Mesendoderm (in vitro differentiated cells): ENCODE measurements around the gene ADORA2B.

ENCODE experiments used
- DNase-seq: peaks from one replicate; pipeline ENCODE4 v3.0.0; 2013
- H2AK5ac ChIP-seq: 2 replicates; pipeline ENCODE4 v1.6.1; 2013; ENCODE audit warnings: low read length, inconsistent platforms
- H2BK120ac ChIP-seq: 2 replicates; pipeline ENCODE4 v1.6.1; 2013; ENCODE audit warnings: low read depth, mild to moderate bottlenecking, low read length, moderate library complexity, mixed read lengths
- H2BK15ac ChIP-seq: replicated peaks from 2 replicates; pipeline ENCODE4 v1.6.1; 2013; ENCODE audit warnings: low read depth, mild to moderate bottlenecking, moderate library complexity
- H2BK5ac ChIP-seq: 2 replicates; pipeline ENCODE4 v1.6.1; 2013; ENCODE audit warnings: low read length, inconsistent platforms
- H3K18ac ChIP-seq: 2 replicates; pipeline ENCODE4 v1.6.1; 2013; ENCODE audit warnings: mild to moderate bottlenecking, low read length, mixed read lengths
- H3K23ac ChIP-seq: one replicate; pipeline ENCODE4 v1.6.1; 2013; ENCODE audit warnings: low read length
- H3K27ac ChIP-seq: 2 replicates; pipeline ENCODE4 v1.5.1; 2013; ENCODE audit warnings: low read depth, mild to moderate bottlenecking, inconsistent platforms, low read length, moderate library complexity
- H3K27me3 ChIP-seq: 2 replicates; pipeline ENCODE4 v1.6.1; 2013; ENCODE audit warnings: low read length, control low read depth, mild to moderate bottlenecking, inconsistent platforms; ENCODE audit not compliant: insufficient read depth, poor library complexity
- H3K36me3 ChIP-seq: 2 replicates; pipeline ENCODE4 v1.6.1; 2013; ENCODE audit warnings: low read length, inconsistent platforms; ENCODE audit not compliant: control insufficient read depth, insufficient read depth
- H3K4ac ChIP-seq: one replicate; pipeline ENCODE4 v1.6.1; 2013; ENCODE audit warnings: low read depth, mild to moderate bottlenecking, low read length, moderate library complexity
- H3K4me1 ChIP-seq: 2 replicates; pipeline ENCODE4 v1.6.1; 2013; ENCODE audit warnings: low read depth, low read length, inconsistent platforms; ENCODE audit not compliant: control insufficient read depth
- H3K4me2 ChIP-seq: 2 replicates; pipeline ENCODE4 v1.6.1; 2013; ENCODE audit warnings: low read length
- H3K4me3 ChIP-seq: 2 replicates; pipeline ENCODE4 v1.5.1; 2013; ENCODE audit warnings: mild to moderate bottlenecking, low read length
- H3K56ac ChIP-seq: one replicate; pipeline ENCODE4 v1.6.1; 2013; ENCODE audit warnings: low read length
- H3K79me1 ChIP-seq: 2 replicates; pipeline ENCODE4 v1.6.1; 2013; ENCODE audit warnings: low read length, inconsistent platforms
- H3K79me2 ChIP-seq: 2 replicates; pipeline ENCODE4 v1.6.1; 2013; ENCODE audit warnings: mild to moderate bottlenecking, low read length; ENCODE audit not compliant: control insufficient read depth, insufficient read depth
- H3K9ac ChIP-seq: 2 replicates; pipeline ENCODE4 v1.6.1; 2013; ENCODE audit warnings: low read length, inconsistent platforms
- H4K5ac ChIP-seq: one replicate; pipeline ENCODE4 v1.6.1; 2013; ENCODE audit warnings: low read length
- H4K8ac ChIP-seq: one replicate; pipeline ENCODE4 v1.6.1; 2013; ENCODE audit warnings: low read depth, mild to moderate bottlenecking, control low read depth, low read length, moderate library complexity
- WGBS: extraction: QIAGEN DNeasy Blood & Tissue Kit; methylation state at CpG from one replicate; pipeline ENCODE4 v1.1.7; 2013; ENCODE audit warnings: low lambda C conversion rate, missing lambda C conversion rate; ENCODE audit not compliant: insufficient coverage; ENCODE audit errors: extremely low coverage; 5-methylcytosine and 5-hydroxymethylcytosine counted together

The ADORA2B gene

DNA sequence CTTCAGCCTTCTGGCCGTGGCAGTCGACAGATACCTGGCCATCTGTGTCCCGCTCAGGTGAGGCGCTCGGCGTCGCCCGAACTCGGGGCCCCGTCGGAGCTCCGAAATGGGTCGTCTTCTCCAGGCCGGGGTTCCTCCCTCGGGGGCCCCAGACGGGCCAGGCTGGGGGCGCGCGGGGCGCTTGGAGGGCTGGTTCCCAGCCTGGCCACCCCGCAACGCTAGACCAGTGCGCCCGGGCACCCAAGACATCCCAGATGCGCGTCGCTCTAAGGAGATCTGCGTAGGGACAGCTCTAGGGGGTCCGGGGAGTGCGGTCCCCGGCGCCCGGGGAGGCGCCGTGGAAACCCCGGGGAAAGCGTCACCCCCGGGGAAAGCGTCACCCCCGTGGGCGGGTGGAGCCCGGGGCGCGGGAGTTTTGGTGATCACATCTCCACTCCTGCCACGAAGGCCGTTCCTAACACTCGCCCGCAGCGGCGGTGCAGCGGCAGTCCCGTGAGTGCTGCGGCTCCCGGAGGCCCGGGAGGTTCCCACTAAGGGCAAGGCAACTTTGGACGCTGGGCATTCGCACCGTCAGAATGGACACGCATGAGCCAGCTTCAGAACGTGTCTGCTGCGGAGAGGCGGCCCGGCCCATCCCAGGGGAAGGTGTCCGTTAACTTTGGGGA, 729 bp downstream of the ADORA2B start:
- H2AK5ac ChIP-seq, result no peak overlapping the region
- no peak overlapping the region for H4K5ac ChIP-seq
- peak overlapping the region; percentile 5 for H3K4me3 ChIP-seq
- peak overlapping the region; percentile 87 for H3K56ac ChIP-seq
- H3K27ac ChIP-seq, result no peak overlapping the region
- peaks cover 5% of the 10 kb centered on the region for H3K27me3 ChIP-seq
- no peak overlapping the region for H3K18ac ChIP-seq
- H3K36me3 ChIP-seq, result no peaks in the 10 kb centered on the region
- no peaks in the 10 kb centered on the region for H3K4me1 ChIP-seq
- H3K9ac ChIP-seq, result peak overlapping the region; percentile 53
- no peak overlapping the region for H2BK120ac ChIP-seq
- WGBS, result no CpG with 5 or more reads among the region's 64 CpGs
- H3K4me2 ChIP-seq, result peak overlapping the region; percentile 93
- no peak overlapping the region for H2BK15ac ChIP-seq
- no peak overlapping the region for H4K8ac ChIP-seq
- H3K79me1 ChIP-seq, result no peaks in the 10 kb centered on the region
- H3K4ac ChIP-seq, result no peak overlapping the region
- H3K79me2 ChIP-seq, result no peaks in the 10 kb centered on the region
- DNase-seq, result no peak
- H3K23ac ChIP-seq, result no peak overlapping the region
- H2BK5ac ChIP-seq, result no peak overlapping the region

DNA sequence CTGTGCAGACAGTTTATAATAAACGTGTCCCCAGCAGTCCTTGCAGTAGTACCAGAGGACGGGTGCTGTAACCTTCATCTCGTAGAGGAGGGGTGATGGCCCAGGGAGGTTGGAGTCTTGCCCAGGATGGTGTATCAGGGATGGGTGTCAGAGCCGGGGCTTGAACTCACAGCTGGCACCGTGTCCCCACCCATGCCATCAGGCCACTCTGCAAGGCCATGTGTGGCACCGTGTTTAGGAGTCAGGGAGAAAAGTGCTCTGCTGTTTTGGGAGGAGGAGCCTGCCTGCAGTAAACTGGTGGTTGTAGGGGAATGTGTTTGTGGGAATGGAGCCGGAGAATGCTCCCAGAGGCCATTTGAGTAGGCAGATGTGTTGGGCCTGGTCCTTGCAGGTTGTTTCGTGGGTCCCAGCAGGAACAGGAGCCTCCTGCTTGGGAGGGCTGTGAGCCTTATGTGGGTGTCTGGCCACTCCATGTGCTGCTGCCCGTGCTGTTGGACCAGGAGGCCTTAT, 1.7 kb downstream of the ADORA2B start:
- Histone ChIP-seq H3K4ac (no peak overlapping the region), H3K4me3 (no peak overlapping the region), H2BK5ac (no peak overlapping the region), H2BK15ac (no peak overlapping the region), H3K56ac (no peak overlapping the region), H3K4me2 (no peak overlapping the region), H3K79me2 (no peaks in the 10 kb centered on the region), H3K27me3 (peaks cover 5% of the 10 kb centered on the region), H4K5ac (no peak overlapping the region), H2AK5ac (no peak overlapping the region), H3K18ac (no peak overlapping the region), H3K4me1 (no peaks in the 10 kb centered on the region), H3K27ac (no peak overlapping the region), H3K36me3 (no peaks in the 10 kb centered on the region), H2BK120ac (no peak overlapping the region), H3K9ac (no peak overlapping the region), H3K23ac (no peak overlapping the region), H4K8ac (no peak overlapping the region), H3K79me1 (no peaks in the 10 kb centered on the region)
- DNase-seq, result no peak
- WGBS, result no CpG with 5 or more reads among the region's 9 CpGs

DNA sequence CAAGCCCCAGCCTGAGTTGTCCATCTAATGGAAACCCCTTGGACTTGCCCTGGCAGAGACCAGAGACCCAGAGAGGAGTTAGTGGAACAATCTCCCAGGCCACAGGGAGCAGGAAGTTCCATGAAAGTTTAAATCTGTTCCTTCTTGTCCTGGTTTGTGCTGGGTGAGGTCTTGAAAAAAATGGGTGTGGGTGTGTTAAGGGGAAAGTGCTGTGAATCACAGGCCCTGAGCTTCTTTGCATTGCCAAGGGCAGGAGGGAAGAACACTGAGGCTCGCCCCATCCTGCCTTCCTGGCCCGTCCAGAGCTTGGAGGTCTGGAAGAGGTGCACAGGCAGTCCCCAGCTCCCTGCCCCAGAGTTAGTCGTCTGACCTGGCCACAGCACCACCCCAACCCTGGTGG, 2.3 kb downstream of the ADORA2B start:
- no peak overlapping the region for H3K4ac ChIP-seq
- no peaks in the 10 kb centered on the region for H3K79me2 ChIP-seq
- H4K8ac ChIP-seq, result no peak overlapping the region
- H2AK5ac ChIP-seq, result no peak overlapping the region
- no peak overlapping the region for H2BK15ac ChIP-seq
- H3K79me1 ChIP-seq, result no peaks in the 10 kb centered on the region
- H2BK120ac ChIP-seq, result no peak overlapping the region
- no peak for DNase-seq
- no CpG with 5 or more reads among the region's 3 CpGs for WGBS
- H2BK5ac ChIP-seq, result no peak overlapping the region
- H3K27ac ChIP-seq, result no peak overlapping the region
- H3K4me3 ChIP-seq, result no peak overlapping the region
- H3K56ac ChIP-seq, result no peak overlapping the region
- no peak overlapping the region for H4K5ac ChIP-seq
- no peak overlapping the region for H3K9ac ChIP-seq
- H3K23ac ChIP-seq, result no peak overlapping the region
- H3K27me3 ChIP-seq, result peaks cover 5% of the 10 kb centered on the region
- no peaks in the 10 kb centered on the region for H3K36me3 ChIP-seq
- no peak overlapping the region for H3K18ac ChIP-seq
- H3K4me2 ChIP-seq, result no peak overlapping the region
- no peaks in the 10 kb centered on the region for H3K4me1 ChIP-seq

DNA sequence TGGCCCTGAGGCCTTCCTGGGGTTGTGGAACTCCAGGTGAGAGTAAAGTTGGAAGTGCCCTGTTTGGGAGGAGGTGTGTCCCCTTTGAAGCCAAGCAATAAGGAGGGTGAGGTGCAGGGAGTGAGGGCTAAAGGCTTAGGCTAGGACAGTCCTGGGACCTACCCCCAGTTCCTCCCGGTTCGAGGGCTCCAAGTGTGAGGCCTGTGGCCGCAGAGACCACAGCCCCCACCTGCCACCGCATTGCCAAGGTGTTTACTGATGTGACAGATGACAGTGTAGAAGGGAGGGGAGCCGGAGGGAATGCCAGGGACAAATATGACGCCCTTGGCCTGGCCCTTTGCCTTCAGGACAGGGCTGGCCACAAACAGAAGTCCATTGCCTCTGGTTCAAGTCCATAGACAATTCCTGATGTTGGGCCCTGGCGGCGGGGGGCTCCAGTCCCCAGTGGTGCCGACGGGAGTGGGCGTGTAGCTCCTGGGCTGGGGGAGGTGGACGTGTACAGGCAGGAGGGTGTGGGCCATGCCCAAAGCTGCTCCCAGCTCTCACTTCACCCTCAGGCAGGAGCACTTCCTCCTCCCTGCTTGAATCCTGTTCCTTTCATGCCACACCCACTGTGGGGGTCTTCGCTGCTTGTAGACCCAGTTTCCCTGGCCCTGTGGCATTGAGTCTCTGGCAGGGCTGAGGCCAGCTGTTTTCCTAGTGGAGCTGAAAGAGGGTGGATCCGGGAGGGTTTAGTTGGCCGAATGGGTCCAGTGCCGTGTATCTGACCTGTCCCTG, 3.2 kb downstream of the ADORA2B start:
- no peaks in the 10 kb centered on the region for H3K36me3 ChIP-seq
- DNase-seq, result no peak
- no peak overlapping the region for H3K27ac ChIP-seq
- no peak overlapping the region for H3K4me3 ChIP-seq
- no peak overlapping the region for H2BK120ac ChIP-seq
- H3K79me2 ChIP-seq, result no peaks in the 10 kb centered on the region
- no peak overlapping the region for H3K4ac ChIP-seq
- H2BK15ac ChIP-seq, result no peak overlapping the region
- no peak overlapping the region for H3K4me2 ChIP-seq
- no peak overlapping the region for H3K56ac ChIP-seq
- no peak overlapping the region for H3K23ac ChIP-seq
- H3K4me1 ChIP-seq, result no peaks in the 10 kb centered on the region
- no peak overlapping the region for H3K18ac ChIP-seq
- no peak overlapping the region for H2AK5ac ChIP-seq
- no CpG with 5 or more reads among the region's 16 CpGs for WGBS
- no peak overlapping the region for H3K9ac ChIP-seq
- no peak overlapping the region for H4K5ac ChIP-seq
- H2BK5ac ChIP-seq, result no peak overlapping the region
- no peak overlapping the region for H4K8ac ChIP-seq
- H3K27me3 ChIP-seq, result peaks cover 5% of the 10 kb centered on the region
- H3K79me1 ChIP-seq, result no peaks in the 10 kb centered on the region

DNA sequence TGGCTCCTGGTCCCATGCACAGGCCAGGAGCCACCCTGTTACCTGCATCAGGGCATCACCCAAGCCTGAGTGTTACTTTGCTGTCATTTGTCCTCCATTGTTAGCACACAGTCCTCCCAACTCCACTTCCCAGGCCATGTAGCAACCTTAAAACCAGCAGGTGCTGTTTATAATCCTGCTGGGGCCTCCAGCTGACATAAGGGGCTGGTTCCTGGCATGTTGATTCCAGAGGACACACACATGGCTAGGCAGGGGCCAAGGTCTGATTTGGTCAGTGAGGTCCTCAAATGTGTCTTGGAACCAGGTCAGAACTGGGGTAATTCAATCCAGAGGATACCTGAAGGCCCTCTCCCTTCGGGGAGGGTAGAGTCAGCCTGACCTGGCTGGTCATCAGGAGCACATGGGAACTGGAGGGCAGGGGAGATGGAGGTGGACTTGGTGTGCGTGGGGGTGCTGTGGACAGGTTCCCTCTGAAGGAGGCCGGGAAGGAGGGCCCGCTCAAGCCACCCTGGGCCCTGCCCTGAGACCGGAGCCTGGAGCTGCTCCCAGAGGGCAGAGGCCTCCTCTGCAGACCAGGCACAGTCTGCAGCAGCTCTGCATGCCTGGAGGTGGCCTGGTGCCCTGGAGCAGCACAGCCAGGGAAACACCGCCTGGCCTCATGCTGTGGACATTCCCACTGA, 6.6 kb downstream of the ADORA2B start:
- Histone ChIP-seq H3K27me3 (no peaks in the 10 kb centered on the region), H2BK15ac (no peak overlapping the region), H4K8ac (no peak overlapping the region), H3K4me2 (no peak overlapping the region), H2BK5ac (no peak overlapping the region), H3K9ac (no peak overlapping the region), H2AK5ac (no peak overlapping the region), H3K4ac (no peak overlapping the region), H3K27ac (no peak overlapping the region), H3K23ac (no peak overlapping the region), H3K79me1 (no peaks in the 10 kb centered on the region), H3K79me2 (no peaks in the 10 kb centered on the region), H3K4me1 (no peaks in the 10 kb centered on the region), H2BK120ac (no peak overlapping the region), H3K56ac (no peak overlapping the region), H3K4me3 (no peak overlapping the region), H4K5ac (no peak overlapping the region), H3K36me3 (no peaks in the 10 kb centered on the region), H3K18ac (no peak overlapping the region)
- no CpG with 5 or more reads among the region's 6 CpGs for WGBS
- no peak for DNase-seq
